ENCODE results near the gene LAMA4. TPM values are rescaled to one million over a fixed set of nuclear protein-coding genes. Genes with fewer than 3 reads are reported as not detected.

LAMA4 gene
- total RNA-seq, 1 experiment from 2014 or later = 11.9 TPM

DNA sequence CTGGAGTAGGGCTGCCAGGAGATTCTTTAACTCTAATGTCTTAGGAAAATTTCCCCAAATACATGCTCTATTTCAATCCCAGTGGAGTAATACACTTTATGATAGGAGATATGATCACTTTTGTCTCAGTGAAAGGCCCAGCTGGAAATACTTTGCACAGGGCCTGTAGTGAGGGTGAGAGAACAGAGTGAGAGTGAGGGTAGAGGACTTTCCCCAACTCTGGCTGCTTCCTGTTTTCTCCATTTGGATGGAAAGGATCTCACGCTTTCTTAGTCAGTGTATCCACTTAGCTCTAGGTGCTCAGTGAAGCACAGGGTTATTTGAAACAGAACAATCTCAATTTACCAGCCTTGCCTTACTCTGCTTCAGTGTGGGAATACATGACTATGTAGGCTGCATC lies 130.4 kb downstream of the LAMA4 start:
- CTCF ChIA-PET = interaction anchor here (0.5 kb wide), 1 partner anchor 39 kb away, joined by 3 read pairs; no protein-coding TSS in a partner anchor
- TF ChIP-seq, protein P1, sequence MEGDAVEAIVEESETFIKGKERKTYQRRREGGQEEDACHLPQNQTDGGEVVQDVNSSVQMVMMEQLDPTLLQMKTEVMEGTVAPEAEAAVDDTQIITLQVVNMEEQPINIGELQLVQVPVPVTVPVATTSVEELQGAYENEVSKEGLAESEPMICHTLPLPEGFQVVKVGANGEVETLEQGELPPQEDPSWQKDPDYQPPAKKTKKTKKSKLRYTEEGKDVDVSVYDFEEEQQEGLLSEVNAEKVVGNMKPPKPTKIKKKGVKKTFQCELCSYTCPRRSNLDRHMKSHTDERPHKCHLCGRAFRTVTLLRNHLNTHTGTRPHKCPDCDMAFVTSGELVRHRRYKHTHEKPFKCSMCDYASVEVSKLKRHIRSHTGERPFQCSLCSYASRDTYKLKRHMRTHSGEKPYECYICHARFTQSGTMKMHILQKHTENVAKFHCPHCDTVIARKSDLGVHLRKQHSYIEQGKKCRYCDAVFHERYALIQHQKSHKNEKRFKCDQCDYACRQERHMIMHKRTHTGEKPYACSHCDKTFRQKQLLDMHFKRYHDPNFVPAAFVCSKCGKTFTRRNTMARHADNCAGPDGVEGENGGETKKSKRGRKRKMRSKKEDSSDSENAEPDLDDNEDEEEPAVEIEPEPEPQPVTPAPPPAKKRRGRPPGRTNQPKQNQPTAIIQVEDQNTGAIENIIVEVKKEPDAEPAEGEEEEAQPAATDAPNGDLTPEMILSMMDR (IDR thresholded peaks at IDR 0.05) = no peak
- no peak for TF ChIP-seq TCF7L2 (IDR thresholded peaks at IDR 0.05; ENCODE audit: low read depth, low read length)
- TF ChIP-seq POLR2AphosphoS5 (IDR thresholded peaks at IDR 0.05; ENCODE audit: low read depth, low read length) = no peak
- TF ChIP-seq SIN3A (IDR thresholded peaks at IDR 0.05; ENCODE audit: borderline replicate concordance, insufficient read depth, low read depth, low read length) = no peak
- POLR2A ChIA-PET = interaction anchor here (0.7 kb wide), 1 partner anchor 22 kb away, joined by 3 read pairs; no protein-coding TSS in a partner anchor
- H3K4me3 ChIP-seq (ENCODE audit: low read depth in 2 of 2, low read length in 2 of 2) = no peak overlapping the region
- no TSS peak for BruUV-seq (replicated peaks)
- DNase-seq (ENCODE audit: low read depth, low spot score) (no peak), ATAC-seq (no peak)
- no peaks in the 10 kb centered on the region for H3K9me3 ChIP-seq (ENCODE audit: control insufficient read depth, insufficient read depth, low read depth, low read length)
- H3K27ac ChIP-seq (ENCODE audit: low read length) = no peak overlapping the region
- H3K4me1 ChIP-seq (ENCODE audit: control insufficient read depth, insufficient read depth, low read length) = no peaks in the 10 kb centered on the region
- no peaks in the 10 kb centered on the region for H3K36me3 ChIP-seq (ENCODE audit: control insufficient read depth, insufficient read depth, low read length)
- H3K27me3 ChIP-seq (ENCODE audit: control insufficient read depth, insufficient read depth, low read length) = no peaks in the 10 kb centered on the region
- in situ Hi-C loops (cut with HindIII; ENCODE audit: low pct_unique_long_range_greater_than_20kb, low sequenced_read_pairs) (no loop called here), intact Hi-C loops (cut with micrococcal nuclease; ENCODE audit: unreplicated experiment) (no loop called here)

DNA sequence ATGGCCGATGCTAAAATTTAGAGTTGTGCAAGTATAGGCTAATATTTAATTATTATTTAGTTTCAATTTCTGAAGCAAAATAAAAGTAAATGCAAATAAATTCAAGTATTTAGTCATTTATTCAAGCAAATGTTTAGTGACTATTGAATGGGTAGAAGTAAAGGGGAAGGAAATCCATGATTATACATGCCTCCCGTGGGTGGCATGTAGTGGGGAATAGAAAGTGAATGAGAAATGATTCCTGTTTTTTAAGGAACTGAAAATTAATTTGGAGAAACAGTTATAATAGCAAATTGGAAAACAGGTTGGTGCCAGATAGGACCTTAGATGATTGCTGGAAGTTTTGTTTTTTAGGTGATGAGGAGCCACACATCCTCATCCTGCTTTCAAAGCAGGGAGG lies 131.6 kb downstream of the LAMA4 start:
- H3K4me1 ChIP-seq (ENCODE audit: control insufficient read depth, insufficient read depth, low read length) = no peaks in the 10 kb centered on the region
- ChIA-PET CTCF (no interaction called here), POLR2A (no interaction called here)
- no peak for ATAC-seq
- in situ Hi-C loops (cut with HindIII; ENCODE audit: low pct_unique_long_range_greater_than_20kb, low sequenced_read_pairs) (no loop called here), intact Hi-C loops (cut with micrococcal nuclease; ENCODE audit: unreplicated experiment) (no loop called here)
- H3K9me3 ChIP-seq (ENCODE audit: control insufficient read depth, insufficient read depth, low read depth, low read length) = no peaks in the 10 kb centered on the region
- BruUV-seq (replicated peaks) = no TSS peak
- H3K27ac ChIP-seq (ENCODE audit: low read length) = no peak overlapping the region
- TF ChIP-seq, protein P1 (IDR thresholded peaks at IDR 0.05) = no peak
- TF ChIP-seq TCF7L2 (IDR thresholded peaks at IDR 0.05; ENCODE audit: low read depth, low read length) (no peak), SIN3A (IDR thresholded peaks at IDR 0.05; ENCODE audit: borderline replicate concordance, insufficient read depth, low read depth, low read length) (no peak), POLR2AphosphoS5 (IDR thresholded peaks at IDR 0.05; ENCODE audit: low read depth, low read length) (no peak)
- TF ChIP-seq, protein P2, sequence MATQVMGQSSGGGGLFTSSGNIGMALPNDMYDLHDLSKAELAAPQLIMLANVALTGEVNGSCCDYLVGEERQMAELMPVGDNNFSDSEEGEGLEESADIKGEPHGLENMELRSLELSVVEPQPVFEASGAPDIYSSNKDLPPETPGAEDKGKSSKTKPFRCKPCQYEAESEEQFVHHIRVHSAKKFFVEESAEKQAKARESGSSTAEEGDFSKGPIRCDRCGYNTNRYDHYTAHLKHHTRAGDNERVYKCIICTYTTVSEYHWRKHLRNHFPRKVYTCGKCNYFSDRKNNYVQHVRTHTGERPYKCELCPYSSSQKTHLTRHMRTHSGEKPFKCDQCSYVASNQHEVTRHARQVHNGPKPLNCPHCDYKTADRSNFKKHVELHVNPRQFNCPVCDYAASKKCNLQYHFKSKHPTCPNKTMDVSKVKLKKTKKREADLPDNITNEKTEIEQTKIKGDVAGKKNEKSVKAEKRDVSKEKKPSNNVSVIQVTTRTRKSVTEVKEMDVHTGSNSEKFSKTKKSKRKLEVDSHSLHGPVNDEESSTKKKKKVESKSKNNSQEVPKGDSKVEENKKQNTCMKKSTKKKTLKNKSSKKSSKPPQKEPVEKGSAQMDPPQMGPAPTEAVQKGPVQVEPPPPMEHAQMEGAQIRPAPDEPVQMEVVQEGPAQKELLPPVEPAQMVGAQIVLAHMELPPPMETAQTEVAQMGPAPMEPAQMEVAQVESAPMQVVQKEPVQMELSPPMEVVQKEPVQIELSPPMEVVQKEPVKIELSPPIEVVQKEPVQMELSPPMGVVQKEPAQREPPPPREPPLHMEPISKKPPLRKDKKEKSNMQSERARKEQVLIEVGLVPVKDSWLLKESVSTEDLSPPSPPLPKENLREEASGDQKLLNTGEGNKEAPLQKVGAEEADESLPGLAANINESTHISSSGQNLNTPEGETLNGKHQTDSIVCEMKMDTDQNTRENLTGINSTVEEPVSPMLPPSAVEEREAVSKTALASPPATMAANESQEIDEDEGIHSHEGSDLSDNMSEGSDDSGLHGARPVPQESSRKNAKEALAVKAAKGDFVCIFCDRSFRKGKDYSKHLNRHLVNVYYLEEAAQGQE (IDR thresholded peaks at IDR 0.05; ENCODE audit: insufficient read depth in 1 of 2, low read depth in 2 of 2, low read length in 1 of 2) = no peak
- no peaks in the 10 kb centered on the region for H3K36me3 ChIP-seq (ENCODE audit: control insufficient read depth, insufficient read depth, low read length)
- H3K27me3 ChIP-seq (ENCODE audit: control insufficient read depth, insufficient read depth, low read length) = no peaks in the 10 kb centered on the region
- H3K4me3 ChIP-seq (ENCODE audit: low read depth in 2 of 2, low read length in 2 of 2) = no peak overlapping the region
- DNase-seq (ENCODE audit: low read depth, low spot score) = no peak

Measured in Panc1 (cell line).